SW480 (cell line): ENCODE data around the gene NME9.
"Not testable (repeated sequence)": the region's sequence is repeated elsewhere in the genome, so short reads cannot be mapped to it uniquely, and the experiment has no call there.

Experiments used
- DNase-seq: peaks from one replicate; pipeline ENCODE4 v3.0.0-alpha.2; 2016; ENCODE audit warnings: low spot score

Gene NME9, protein sequence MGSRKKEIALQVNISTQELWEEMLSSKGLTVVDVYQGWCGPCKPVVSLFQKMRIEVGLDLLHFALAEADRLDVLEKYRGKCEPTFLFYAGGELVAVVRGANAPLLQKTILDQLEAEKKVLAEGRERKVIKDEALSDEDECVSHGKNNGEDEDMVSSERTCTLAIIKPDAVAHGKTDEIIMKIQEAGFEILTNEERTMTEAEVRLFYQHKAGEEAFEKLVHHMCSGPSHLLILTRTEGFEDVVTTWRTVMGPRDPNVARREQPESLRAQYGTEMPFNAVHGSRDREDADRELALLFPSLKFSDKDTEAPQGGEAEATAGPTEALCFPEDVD

DNA sequence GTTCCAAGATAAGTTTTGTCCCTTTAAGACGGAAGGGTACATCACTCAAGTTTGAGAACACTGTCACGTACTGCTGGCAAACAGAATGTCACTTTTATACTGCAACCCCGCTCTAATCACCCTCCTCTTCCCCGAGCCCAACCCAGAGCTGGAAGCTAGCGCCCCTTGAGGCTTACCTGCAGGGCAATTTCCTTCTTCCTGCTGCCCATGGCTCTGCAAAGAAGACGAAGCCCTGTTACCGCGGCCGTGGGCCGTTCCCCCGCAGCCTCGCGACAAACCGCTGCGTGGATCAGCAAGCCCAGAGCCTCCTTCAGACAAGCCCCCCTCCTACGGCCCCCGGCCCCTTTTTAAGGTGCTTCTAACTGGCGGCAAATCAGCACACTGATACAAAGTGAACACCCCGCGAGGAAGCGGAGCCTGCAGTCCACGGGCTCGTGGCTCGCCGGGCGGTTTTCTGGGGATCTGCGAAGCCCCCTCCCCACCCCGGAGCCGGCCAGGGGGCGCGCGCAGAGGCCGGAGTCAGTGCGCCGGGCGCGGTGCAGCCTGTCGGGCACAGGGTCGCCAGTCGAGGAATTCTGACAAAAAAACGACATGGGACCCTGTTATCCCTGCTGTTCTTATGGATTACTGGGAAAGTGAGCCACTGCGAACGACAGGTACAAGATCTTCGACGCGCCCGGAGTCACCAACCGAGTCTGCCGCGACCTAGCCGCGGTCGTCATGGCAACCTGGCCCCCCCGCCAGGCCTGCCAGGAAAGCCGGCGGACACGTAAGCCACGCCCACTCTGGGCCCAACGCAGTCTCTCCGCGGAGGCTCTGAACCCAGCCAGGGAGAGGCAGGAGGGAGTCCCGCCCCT lies at the start of gene NME9:
TSS of gene NME9 (minus strand) at position 725 of the 857 bp plus-strand sequence. CDS start at position 209, 516 bp downstream.
- peak; percentile 88 for DNase-seq

DNA sequence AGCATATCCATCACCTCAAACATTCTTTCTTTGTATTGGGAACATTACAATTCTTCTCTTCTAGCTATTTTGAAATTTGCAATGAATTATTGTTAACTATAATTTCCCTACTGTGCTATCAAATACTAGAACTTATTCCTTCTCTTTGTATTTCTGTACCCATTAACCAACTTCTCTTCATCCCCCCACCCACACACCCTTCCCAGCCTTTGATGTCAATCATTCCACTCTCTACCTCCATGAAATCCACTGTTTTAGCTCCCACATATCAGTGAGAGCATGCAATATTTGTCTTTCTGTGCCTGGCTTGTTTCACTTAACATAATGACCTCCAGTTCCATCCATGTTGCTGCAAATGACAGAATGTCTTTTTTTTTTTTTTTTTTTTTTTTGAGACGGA lies 49.3 kb upstream of the NME9 start:
- no peak for DNase-seq

DNA sequence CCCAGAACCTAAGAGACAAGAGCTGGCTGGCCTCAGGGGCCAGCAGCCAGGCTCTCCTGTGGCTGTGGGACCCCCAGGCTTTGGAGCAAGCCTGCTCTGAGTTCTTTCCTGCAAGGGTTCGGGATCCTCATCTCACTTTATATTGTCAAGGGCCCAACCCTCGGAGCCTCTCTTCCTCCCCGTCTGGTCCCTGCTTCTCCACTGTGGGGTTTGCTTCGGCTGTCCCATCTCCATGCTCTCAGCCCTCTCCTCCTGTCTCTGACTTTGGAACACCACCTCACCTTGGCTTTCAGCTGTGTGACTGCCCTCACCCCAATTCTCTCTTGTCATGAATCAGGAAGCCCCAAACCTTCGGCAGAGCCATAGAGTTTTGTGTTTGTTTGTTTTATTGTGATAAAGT lies 48.7 kb upstream of the NME9 start:
- no peak for DNase-seq

DNA sequence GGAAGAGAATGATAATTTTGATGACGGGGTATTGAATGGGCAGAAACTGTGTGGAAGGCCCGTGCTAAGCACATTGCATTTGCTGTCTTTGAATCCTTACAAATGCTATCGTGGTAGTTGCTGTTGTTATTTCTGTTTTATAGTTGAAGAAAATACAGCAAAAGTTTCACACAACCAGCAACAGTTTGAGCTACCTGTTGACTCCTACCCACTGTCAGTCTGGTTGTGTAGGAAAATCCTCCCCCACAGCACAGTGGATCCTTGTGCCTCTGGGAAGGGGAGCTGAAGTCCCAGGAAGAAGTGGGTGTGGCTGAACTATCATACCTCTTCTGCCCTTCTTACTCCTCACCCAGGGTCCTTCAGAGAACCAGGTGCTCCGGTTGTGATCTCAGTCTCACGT lies 48.2 kb upstream of the NME9 start:
- DNase-seq = no peak

DNA sequence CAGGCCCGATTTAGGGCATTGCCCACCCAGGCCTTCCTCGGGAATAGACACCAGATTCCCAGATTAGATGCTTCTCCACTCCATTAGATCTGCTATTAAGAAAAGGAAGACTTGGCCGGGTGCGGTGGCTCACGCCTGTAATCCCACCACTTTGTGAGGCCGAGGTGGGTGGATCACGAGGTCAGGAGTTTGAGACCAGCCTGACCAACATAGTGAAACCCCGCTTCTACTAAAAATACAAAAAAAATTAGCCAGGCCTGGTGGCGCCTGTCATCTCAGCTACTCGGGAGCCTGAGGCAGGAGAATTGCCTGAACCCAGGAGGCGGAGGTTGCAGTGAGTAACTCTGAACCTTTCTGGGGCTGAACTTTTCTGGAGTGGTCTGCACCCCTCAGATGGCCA lies 47.6 kb upstream of the NME9 start:
- not testable (repeated sequence) for DNase-seq

DNA sequence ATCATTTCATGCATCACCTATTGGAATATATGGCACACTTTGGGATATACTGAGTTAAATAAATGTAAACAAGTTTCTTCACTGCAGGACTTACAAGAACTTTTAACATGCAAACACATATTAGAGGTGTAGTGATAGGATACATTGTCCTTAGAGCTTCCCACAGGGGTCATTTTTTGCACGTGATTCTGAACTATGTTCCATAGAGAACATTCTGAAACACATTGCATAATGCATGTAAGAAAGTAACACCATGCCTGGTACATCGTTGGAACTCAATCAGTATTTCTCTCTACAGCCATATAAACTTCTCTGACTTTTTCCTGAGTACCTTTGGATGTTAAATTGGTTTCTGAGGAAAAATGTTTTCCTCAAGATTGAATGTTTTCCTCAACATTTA lies 47.0 kb upstream of the NME9 start:
- DNase-seq = no peak

DNA sequence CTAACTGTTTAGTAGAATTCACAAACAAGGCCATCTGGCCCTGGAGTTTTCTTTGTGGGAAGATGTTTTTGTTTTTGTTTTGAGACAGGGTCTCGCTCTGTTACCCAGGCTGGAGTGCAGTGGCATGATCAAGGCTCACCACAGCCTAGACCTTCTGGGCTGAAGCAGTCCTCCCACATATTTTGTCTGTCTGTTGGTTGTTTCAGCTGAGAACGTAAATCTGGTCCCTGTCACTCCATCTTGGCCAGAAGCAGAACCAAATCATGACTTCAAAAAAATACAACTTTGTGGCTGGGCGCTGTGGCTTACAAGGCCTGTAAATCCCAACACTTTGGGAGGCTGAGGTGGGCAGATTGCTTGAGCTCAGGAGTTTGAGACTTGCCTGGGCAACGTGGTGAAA lies 45.8 kb upstream of the NME9 start:
- no peak for DNase-seq

DNA sequence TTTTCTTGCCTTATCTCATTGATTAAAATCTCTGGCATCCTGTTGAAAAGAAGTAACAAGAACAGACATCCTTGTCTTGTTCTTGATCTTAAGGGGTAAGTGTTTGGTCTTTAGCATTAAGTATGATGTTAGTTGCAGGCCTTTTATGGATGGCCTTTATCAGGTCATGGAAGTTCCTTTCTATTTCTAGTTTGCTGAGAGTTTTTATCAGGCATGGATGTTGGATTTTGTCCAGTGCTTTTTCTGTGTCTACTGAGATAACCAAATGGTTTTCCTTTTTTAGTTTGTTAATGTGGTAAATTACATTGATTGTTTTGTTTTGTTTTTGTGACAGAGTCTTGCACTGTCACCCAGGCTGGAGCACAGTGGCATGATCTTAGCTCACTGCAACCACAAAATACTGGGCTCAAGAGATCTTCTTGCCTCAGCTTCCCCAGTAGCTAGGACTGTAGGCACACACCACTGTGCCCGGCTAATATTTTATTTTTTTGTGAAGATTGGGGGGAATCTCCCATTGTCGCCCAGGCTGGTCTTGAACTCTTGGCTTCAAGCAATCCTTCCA lies 45.0 kb upstream of the NME9 start:
- DNase-seq = no peak

DNA sequence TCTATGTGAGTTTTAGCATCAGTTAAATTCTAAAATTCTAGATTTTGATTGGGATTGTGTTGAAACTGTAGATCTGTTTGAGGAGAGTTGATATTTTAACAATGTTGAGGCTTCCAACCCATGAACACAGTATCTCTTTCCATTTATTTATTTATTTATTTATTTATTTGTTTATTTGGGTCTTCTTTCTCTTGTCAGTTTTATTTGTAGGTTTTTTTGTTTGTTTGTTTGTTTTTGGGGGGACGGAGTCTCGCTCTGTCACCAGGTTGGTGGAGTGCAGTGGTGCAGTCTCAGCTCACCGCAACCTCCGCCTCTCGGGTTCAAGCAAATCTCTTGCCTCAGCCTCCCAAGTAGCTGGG lies 44.1 kb upstream of the NME9 start:
- no peak for DNase-seq

DNA sequence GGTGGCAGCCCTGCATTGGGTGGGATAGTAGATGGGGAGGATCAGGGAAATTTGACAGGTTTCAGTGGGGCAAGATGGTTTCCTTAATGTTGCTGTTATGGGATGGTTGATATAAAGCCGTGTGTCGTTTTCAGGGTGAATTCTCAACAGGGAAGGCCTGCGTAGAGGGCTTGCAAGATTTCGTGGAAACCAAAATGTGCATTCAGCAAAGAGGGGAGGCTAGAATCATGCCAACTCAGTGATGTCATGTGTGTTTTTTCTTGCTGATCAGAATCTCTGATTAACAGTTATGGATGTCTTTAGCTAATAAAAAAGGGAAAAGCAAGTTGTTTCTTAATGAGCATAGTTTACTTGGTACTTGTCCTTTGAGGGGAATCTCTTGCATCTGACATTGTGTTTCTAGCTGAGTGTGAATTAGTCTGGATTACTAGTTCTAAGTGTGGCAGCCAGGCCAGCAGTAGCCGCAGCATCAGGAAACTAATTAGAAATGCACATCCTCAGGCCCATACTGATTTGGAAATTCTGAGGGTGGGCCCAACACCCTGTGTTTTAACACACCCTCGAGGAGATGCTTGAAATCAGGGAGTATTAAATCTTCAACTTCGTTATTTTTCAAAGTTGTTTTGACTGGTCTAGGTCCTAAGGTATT lies 43.6 kb upstream of the NME9 start:
- DNase-seq = no peak

DNA sequence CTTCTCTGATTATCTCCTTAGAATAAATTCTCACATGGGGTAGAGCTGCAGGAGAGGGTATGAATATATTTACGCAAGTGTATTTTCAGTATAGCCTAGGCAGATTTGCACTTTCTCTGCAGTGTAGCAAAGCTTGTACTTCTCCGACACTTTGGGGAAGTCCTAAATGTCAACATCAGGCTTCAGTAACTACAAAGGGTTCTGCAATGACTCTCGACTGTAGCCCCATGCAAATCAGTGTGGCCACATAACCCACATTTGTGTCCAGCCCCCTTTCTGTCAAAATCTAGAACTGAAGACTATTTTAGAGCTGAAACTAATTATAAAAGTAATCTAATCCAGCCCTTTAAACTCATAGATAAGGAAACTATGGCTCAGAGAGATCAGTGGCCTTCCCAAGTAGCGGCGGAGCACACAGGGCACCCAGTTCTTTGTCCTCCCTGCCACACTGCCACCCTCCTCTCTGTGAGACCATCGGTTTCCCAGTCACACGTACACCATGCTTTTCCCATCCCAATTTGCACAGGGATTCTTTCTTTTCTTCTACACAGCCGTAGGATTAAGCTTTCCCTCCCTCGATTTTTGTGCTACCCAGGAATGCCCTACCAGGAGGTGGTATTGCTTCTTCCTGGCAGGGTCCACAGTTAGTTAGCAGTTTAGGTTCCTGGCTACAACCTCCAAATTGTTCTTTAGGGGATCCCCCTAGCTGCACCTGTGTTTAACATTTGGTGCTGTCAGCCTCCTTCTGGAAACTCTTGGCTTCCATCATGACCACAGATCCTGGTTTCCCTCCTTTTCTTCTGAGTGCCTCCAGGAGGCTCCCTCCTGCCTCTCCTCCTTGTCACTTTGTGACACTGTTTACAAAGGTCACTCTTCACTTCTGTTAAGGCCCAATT lies 41.7 kb upstream of the NME9 start:
- DNase-seq = no peak

DNA sequence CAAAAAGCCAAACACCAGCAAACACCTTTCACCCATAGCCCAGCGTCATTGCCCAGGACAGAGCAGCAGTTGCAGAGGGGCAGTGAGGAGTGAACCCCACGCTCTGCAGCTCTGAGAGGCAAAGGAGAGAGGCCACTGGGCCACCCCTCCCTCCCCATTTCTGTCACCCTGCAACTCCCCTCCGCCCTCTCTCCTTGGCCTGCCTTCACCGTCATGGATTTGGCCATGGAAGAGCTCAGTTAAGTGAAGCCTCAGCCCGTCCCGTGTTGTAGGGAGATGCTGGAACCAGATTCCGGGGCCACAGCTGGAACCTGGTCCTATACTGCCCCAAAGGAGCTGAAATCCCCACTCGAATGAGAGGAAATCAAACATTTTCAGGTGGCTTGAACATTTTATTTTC lies 40.7 kb upstream of the NME9 start:
- no peak for DNase-seq

DNA sequence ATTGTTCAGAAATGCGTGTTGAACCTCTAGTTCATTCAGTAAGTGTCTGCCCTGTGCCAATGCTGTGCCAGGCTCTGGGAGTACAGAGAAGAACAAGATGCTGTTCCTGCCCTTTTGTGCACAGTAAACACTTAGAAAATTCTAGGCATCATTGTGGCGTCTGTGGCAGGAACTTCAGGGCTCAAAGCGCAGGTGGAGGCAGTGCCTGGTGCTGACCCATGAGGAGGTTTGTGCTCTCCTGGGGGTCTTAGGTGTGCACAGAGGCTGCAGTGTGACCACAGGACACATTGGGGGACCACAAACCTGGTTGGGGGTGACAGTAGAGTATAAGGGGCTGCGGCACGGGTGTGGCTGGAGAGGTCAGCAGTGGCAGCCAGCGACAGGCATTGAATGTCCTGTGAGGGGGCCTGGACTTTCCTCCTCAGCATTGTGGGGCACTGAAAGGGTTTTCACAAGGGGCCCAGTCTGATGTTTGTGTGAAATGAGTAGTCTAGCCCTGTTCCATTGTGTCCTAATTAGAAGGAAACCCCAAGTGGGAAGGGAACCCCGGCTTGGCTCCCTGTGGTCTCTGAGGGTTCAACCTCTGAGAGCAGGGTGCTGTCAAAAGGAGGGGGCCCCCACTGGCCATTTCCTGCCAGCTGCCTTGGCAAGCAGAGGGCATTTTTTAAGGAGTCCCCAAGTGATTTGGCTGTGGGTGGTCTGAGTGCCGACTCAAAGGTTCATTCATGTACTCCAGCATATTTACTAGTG lies 39.7 kb upstream of the NME9 start:
- DNase-seq = no peak

DNA sequence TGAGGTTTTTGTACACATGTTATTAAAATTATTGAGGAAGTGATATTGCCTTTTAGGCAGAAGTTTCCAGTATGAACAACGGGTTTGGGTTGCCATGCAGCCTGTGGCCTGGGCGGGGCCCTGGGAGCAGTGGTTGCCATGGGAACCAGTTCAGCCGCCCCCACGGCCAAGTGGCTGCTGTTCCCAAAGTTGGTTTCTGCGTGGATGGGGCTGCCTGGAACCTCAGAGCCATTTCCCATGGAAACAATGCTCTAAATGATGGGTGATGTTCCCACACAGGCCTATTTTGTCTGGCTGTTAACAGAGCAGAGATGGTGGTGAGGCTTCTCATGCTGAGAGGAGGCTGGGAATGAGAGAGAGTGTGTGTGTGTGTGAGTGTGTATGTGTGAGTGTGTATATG lies 38.3 kb upstream of the NME9 start:
- peak; percentile 38 for DNase-seq

DNA sequence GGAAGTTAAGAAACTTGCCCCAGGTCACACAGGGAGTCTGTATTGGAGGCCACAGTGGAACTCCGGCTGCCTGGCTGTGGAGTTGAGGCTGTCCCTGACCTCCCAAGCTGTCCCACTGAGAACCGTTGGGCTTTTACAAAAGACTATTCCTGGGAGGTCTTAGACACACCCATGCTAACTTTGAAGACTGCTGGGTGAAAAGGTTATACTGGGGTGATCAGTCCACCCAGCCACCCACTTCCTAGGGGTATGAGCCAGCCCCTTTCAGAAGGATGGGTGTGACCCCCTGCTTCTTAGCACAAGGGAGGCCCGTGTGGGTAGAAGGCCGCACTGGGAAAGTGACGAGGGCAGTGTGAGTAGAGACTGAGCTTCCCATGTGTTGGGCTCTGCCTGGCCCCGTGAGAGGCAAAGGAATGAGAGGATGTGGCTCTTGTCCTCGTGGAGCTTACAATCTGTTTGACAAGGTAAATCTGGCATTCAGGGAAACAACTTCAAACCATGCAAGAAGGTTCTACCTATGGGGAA lies 37.7 kb upstream of the NME9 start:
- DNase-seq = no peak

DNA sequence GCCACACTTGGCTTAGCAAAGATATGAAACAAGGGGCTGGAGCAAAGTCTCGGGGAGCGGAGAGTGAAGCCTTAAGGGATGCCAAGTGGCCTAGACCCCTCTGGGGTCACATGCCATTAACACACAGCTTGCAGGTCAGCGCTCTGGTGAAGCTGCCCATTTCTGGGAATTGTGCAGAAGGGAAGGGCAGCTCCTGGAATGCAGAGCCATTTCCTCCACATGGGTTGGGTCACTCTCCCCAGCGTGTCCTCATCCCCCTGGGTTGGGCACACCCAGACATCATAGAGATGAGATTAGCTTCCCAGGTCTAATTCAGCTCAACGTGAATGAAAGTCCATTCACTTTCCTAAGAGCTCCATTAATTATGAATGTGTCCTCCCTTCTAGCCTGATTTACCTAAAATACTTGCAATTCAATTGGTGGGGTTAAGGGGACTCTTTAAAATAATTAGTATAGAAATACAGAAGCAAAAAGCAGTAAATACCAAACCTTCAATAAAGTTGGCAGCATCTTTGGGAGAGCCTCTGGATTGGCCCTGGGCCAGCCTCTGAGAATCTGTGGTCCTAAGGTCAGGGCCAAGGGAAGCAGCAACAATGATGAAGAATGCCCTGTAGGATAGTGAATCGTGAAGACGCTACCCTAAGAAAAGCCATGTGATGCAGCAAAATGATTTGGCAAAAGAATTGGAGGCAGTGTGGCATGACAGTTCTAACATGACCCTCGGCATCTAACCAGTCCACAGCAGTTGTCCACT lies 36.5 kb upstream of the NME9 start:
- no peak for DNase-seq

DNA sequence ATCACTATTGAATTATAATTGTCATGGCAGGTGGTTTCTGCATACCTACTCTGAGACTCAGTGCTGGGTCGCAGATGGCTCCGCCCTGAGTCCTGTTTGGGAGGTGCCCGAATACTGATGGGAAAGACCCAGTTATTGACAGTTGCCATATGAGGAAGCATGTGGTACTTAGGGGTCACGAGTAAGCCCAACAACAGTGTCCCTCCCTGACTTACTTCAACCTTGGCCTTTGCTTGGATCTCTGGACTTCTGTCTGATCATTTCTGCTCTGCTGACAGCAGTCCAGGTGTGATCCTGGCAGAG lies 35.6 kb upstream of the NME9 start:
- no peak for DNase-seq

DNA sequence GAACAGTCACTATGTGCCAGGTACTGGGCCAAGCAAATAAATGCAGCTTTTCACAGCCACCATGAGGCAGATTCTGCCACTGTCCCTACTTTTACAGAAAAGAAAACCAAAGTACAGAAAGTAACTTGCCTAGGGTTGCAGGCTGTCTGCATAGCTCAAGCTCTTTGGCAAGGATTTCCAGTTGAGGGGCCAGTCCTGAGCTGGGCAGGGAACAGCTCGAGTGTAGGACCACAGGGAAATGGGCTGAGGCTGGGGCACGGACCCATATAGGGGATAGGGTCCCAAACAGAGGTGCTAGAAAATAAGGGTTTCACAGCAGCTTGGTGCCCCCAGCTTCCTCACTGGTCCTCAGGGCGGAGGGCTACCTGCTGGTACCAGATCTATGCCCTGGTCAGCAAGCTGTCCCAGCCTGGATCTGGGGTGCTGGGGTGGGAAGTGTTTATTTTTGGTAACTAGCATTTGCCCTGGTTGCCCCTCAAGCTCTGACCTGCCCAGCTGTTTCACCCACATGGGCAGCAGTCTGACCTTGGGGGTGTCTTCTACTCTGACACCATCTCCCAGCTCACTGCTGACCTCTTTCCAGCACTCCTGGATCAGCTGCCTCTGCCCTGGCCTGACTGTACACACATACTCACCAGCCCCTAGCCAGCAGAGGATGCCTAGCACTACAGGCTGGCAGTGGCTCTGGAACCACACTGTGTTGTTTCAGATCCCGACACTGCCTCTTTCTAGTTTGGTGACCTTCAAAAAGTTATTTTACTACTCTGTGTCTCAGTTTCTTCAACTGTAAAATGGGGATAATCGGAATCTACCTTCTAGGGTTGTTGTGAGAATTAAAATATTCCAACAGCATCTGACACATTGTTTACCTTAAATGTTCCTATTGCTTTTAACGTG lies 35.0 kb upstream of the NME9 start:
- no peak for DNase-seq

DNA sequence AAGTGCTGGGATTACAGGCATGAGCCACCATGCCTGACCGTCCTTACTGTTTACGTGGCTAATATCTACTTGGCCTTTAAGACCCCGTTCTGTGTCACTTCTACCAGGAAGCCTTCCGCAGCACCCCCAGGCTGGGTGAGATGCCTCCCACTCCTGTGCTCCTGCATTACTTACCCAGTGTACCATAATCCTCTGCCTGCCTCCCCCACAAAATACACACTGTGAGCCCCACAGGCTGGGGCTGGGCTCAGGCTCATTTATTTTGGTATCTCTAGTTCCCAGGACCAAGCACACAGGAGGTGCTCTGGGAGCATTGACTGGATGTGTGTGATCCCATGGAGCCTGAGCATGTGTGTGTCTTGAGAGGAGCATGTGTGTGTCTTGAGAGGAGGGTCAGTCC lies 33.7 kb upstream of the NME9 start:
- DNase-seq = no peak
